Stimulated activated CD4-positive, alpha-beta T cell treated with anti-CD3 and anti-CD28 coated beads, TNF-alpha, amount 100 ng/mL, for 24 hours (primary cell): Measurements from ENCODE around the gene CALCOCO1.
"Not testable (repeated sequence)": the region's sequence is repeated elsewhere in the genome, so short reads cannot be mapped to it uniquely, and the experiment has no call there.

Experiments used
- DNase-seq, 3 experiments: peaks; one replicate each; pipeline ENCODE4 v3.0.0-alpha.2; 2020; ENCODE audit warnings: low read depth in 3 of 3

The CALCOCO1 gene

DNA sequence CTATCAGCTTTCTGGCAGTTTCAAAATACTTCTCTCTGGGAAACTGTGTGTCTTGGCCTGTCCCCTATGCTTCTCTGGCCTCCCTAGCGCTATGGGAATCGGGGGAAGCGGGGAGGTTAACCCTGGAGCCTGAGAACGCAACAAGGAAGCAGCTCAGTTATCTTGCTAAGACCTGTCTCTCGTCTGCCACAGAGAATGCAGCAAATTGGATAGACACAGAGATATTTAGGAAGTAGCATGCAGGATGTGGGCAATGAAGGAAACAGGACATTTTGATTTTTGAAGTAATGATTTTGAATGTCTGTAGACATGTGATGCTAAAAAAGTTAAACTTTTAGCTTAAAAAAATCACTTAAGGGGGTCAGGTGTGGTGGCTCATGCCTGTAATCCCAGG, 6.6 kb upstream of the CALCOCO1 start:
- DNase-seq = no peak

DNA sequence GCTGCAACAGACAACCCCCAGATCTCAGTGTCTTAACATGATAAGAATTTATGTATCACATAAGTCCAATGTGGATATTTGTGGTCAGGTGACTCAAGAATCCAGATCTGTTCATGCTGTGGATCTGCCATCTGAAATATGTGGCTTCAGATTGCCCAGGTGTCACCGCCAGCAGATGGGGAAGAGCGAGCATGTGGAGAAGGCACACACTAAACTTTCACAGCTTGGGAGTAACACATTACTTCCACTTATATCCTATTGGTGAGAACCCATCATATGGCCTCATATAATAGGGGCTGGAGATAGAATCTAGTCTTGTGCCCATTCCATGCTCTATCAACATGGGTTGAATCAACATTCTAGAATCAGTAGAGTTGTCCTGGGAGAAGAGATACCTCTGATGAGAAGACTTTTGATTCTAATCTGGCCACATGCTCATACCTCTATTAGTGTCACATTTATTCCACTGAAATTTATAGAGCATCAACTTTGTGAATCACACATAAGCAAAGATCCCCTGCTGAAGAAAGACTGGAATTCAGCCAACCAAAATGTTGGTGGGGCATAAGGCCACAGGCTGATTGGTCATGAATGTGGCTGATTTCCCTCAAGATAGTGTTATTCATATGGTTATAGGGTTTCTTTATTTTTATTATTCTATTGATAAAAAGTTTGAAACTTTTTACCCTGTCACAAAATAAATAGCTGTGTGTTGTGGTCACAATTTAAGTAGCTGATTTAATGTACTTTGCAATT, 6.0 kb upstream of the CALCOCO1 start:
- no peak for DNase-seq

- no peak for DNase-seq
Observed at GRCh38 chr12:53729644-53730043, 2.4 kb upstream of the CALCOCO1 start.

DNA sequence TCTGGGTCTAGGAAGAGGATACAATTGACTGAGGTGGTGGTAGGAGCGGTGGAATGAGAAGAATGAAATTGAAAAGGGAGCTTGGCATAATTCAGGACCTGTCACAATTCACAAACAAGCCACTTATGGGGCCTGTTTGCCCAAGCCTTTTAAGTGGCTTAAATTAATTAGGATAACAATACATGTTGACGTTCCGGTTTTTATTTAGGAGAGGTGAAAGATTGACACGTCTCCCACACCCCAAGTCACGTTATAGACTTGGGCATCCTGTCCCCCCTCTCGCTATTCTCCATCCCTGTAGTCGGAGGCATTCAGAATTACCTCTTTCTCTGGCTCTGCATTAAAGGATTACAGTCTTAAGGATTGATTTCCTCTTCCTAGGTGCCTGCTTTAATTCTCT, 954 bp upstream of the CALCOCO1 start:
- no peak for DNase-seq

- no peak for DNase-seq
Observed at GRCh38 chr12:53726946-53727309, 324 bp downstream of the CALCOCO1 start.

DNA sequence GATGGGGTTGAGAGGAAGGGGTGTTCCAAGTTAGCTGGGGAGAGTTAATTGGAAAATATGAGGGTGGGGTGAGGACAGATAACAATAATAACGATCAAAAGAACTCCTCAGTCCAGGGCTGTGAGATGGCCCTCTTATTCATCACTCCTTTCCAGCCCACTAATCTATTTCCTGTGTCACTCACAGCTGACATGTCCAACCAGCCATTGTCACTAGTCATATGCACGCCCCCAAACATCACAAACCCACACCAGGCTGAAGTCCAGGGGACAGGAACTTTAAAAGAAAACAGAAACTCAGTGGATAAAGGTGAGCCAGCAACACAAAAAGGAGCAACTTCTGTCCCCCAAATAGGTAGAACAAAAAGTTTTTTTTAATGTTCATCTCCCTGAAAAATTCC, 911 bp downstream of the CALCOCO1 start:
- no peak for DNase-seq

- no peak for DNase-seq
Observed at GRCh38 chr12:53725824-53726223, 1.4 kb downstream of the CALCOCO1 start.

GRCh38 chr12:53722450-53723041, 4.7 kb downstream of the CALCOCO1 start:
- no peak for DNase-seq

GRCh38 chr12:53720946-53721345, 6.3 kb downstream of the CALCOCO1 start:
- no peak for DNase-seq

- no peak for DNase-seq
Observed at GRCh38 chr12:53719649-53720048, 7.6 kb downstream of the CALCOCO1 start.

DNA sequence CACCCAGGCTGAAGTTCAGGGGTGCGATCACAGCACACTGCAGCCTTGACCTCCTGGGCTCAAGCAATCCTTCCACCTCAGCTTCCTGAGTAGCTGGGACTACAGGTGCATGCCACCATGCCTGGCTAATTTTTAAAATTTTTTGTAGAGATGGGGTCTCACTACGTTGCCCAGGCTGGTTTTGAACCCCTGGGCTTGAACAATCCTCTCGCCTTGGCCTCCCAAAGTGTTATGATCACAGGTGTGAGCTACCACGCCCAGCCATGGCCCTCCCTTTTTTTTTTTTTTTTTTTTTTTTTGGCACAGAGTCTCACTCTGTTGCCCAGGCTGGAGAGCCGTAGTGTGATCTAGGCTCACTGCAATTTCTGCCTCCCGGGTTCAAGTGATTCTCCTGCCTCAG, 8.7 kb downstream of the CALCOCO1 start:
- not testable (repeated sequence) for DNase-seq

- DNase-seq = no peak
Observed at GRCh38 chr12:53717319-53717718, 9.9 kb downstream of the CALCOCO1 start.

DNA sequence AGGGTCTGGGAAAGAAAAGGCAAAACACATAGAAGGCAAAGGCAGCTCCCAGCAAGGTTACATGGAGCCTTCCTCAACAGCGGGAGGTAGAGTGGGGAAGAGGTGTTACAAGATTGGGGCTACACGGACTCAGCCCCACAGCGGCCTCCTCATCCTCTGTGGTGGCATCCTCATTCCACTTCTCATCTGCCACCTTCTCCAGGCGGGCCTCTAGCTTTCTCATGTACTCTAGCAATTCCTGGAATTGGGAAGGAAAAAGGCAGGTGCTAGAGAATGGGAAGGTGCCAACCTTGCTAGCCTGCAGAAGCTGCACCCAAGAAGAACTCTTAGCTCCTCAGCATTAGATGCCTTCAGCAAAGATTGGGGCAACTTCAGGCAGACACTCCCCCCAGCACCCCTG, 13.2 kb downstream of the CALCOCO1 start:
- DNase-seq = no peak

DNA sequence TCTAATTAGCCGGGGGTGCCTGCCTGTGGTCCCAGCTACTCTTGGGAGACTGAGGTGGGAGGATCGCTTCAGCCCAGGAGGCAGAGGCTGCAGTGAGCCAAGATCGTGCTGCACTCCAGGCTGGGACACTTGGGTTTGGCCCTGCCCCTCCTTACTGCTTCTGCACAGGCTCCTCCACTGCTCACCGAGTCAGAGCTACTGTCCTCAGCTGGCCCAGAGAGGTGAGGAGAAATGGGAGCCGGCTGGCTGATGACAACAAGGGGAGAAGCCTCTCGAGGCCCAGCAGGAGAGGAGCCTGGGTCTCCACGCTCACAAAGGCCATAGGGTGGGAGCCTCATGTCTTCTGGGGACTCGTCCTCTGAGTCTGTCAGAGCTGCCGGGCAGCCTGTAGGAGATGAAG, 13.7 kb downstream of the CALCOCO1 start:
- DNase-seq = no peak

- DNase-seq = no peak
Observed at GRCh38 chr12:53712059-53712643, 15.1 kb downstream of the CALCOCO1 start.

GRCh38 chr12:53710091-53710490, 17.2 kb downstream of the CALCOCO1 start:
- DNase-seq = no peak

DNA sequence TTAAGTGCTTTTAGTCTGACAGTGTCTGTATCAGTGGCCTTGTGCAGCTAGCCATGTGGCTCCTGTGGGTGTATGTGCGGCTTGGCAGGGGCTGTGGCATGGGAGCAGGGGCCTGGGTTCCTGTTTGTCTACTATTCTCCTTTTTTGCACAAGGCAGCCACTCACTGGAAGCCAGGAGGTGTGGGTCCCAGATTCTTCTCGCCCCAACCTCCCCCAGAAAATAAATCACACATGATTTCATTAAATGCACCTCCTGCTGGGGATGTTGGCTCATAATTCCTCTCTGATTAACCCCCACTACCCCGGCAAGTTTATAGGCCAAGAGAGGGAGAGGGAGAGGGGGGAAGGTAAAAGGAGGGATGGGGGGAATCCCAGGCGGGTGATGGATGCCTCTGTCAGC, 17.6 kb downstream of the CALCOCO1 start:
- DNase-seq = no peak

- DNase-seq = no peak
Observed at GRCh38 chr12:53706080-53706479, 21.2 kb downstream of the CALCOCO1 start.

GRCh38 chr12:53703756-53704155, 23.5 kb downstream of the CALCOCO1 start:
- DNase-seq = no peak

DNA sequence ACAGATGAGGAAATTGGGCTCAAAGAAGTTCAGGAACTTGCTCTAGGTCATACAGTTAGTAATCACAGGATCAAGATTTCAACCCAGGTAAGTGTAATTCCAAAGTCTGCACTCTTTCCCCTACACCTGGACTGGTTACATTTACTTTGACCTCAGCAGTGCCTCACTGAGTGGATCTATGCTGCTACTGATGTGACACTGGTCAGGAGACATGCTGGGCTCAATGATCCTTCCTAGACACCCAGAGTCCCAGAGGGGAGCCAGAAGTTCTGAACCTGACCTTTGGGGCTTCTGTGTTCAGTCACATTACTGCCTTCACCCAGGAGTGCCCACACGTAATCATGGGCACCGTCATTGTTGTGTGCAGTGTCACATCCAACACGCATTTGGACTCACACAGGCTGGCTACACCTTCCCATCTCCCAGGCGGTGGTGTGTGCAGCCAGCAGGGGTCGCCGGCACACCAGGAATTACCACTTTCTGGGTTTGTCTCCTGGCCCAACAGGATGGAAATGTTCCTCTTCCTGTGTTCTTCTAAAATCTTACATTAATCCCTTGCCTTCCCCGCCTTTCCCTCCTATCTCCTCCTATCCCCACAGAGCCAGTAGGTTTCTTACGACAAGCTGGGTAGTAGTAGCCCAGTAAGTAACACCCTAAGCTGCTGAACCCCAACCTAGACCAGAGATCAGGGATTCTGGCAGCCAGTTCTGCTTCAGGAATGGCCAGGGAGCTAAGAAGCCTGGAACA, 25.6 kb downstream of the CALCOCO1 start:
- DNase-seq = peak; percentile 38 to 77 (median 53)

GRCh38 chr12:53700567-53700966, 26.7 kb downstream of the CALCOCO1 start:
- no peak for DNase-seq

DNA sequence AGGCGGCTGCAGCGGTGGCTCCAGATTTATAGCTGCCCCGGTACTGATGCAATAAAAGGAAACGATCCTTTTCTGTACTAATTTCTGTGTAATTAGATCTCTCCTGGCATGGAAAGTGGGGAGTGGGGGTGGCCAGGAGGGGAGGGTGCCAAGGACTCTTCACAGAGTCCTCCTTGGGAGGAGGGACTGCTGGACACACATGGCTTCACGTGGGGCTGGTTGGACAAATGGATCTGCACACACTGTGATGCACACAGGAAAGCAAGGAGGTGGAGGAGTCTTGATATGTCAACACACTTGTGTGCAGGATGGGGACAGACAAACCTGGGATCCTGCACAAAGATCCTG, 27.6 kb downstream of the CALCOCO1 start:
- no peak for DNase-seq
